Measurements from ENCODE around the gene DNAH1. TPM values are rescaled to one million over a fixed set of nuclear protein-coding genes. Genes with fewer than 3 reads are reported as not detected.
"Not testable (repeated sequence)": the region's sequence is repeated elsewhere in the genome, so short reads cannot be mapped to it uniquely, and the experiment has no call there.

Gene DNAH1
- total RNA-seq, 3 donors from 2014 or later, result 9.0 to 25.9 (median 10.9) TPM

DNA sequence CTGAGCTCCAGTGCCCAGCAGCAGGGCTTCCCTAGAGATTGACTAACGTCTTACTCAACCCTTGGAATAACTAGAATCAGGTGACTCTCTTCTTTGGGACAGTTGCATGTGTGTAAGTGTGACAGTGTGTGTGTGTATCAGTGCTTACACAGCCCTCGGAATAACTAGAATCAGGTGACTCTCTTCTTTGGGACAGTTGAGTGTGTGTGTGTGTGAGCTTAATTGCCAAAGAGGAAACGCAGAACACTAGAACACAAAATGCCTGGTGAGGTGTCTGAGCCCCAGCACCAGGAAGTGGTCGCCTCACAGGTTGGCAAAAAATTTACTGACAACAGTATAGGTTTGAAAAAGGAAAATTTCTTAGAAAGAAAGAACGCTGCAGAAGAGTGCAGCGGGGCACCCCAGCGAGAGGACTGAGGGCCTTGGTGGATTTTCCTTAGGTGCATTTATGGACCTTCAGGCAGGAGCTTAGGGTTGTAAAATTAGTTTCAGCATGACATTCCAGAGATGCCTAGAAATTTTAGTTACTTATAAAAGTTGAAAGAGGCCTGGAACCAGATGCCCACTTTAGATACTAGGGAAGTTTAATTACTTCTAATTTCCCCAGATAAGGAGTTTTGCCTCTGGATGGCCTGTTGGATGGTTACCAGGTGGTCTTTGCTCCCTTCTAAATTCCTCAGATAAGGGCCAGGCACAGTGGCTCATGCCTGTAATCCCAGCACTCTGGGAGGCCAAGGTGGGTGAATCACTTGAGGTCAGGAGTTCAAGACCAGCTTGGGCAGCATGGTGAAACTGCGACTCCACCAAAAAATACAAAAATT lies 33.9 kb upstream of the DNAH1 start:
- TF ChIP-seq, protein P1, sequence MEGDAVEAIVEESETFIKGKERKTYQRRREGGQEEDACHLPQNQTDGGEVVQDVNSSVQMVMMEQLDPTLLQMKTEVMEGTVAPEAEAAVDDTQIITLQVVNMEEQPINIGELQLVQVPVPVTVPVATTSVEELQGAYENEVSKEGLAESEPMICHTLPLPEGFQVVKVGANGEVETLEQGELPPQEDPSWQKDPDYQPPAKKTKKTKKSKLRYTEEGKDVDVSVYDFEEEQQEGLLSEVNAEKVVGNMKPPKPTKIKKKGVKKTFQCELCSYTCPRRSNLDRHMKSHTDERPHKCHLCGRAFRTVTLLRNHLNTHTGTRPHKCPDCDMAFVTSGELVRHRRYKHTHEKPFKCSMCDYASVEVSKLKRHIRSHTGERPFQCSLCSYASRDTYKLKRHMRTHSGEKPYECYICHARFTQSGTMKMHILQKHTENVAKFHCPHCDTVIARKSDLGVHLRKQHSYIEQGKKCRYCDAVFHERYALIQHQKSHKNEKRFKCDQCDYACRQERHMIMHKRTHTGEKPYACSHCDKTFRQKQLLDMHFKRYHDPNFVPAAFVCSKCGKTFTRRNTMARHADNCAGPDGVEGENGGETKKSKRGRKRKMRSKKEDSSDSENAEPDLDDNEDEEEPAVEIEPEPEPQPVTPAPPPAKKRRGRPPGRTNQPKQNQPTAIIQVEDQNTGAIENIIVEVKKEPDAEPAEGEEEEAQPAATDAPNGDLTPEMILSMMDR (IDR thresholded peaks at IDR 0.05), result no peak
- Histone ChIP-seq H3K9me3 (no peaks in the 10 kb centered on the region), H3K4me3 (no peak overlapping the region), H3K36me3 (ENCODE audit: low read depth) (no peaks in the 10 kb centered on the region), H3K4me1 (ENCODE audit: low read depth) (peaks cover 16% of the 10 kb centered on the region)
- ATAC-seq, result peak; percentile 5
- DNase-seq, result peak in 2 of 3 donors; percentile 22 to 35
- intact Hi-C loops (cut with DNase I, micrococcal nuclease), result no loop called here

DNA sequence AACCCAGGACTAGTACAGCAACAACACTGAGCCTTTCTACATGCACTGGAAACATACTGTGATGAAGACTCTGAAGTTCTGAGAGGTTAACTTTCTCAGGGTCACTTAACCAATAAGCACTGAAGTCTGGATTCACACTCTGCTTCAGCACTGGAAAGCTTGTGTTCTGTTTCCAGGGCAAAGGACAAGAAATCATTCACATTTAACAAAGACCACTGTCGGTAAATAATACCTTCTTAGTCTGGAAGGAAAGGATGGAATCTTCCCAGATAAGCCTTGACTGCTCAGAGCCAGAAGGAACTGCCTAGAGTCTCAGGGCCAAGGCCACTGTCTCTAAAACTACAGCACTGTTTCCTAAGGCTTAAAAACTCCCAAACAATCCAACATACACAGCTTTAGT lies 32.8 kb upstream of the DNAH1 start:
- H3K36me3 ChIP-seq (ENCODE audit: low read depth), result no peaks in the 10 kb centered on the region
- TF ChIP-seq, protein P1 (IDR thresholded peaks at IDR 0.05), result no peak
- no peak overlapping the region for H3K4me3 ChIP-seq
- peaks cover 16% of the 10 kb centered on the region for H3K4me1 ChIP-seq (ENCODE audit: low read depth)
- intact Hi-C loops (cut with DNase I, micrococcal nuclease), result no loop called here
- ATAC-seq (no peak), DNase-seq (no peak)
- no peaks in the 10 kb centered on the region for H3K9me3 ChIP-seq

DNA sequence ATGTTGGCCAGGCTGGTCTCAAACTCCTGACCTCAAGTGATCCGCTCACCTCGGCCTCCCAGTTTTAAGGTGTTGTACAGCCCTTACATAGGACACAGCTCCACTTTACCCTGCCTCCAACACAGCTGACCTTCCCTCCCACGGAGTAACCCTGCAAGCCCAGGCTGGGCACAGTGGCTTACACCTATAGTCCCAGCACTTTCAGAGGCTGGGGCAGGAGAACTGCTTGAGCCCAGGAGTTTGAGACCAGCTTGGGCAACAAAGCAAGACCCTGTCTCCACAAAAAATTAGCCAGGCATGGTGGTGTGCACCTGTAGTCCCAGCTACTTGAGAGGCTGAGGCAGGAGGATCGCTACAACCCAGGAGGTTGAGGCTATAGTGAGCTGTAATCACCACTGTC lies 32.1 kb upstream of the DNAH1 start:
- H3K9me3 ChIP-seq; ATAC-seq; H3K4me3 ChIP-seq; H3K36me3 ChIP-seq (ENCODE audit: low read depth); intact Hi-C loops (cut with DNase I, micrococcal nuclease): not testable (repeated sequence)
- peak in 1 of 3 donors; percentile 21 for DNase-seq
- peaks cover 24% of the 10 kb centered on the region for H3K4me1 ChIP-seq (ENCODE audit: low read depth)

DNA sequence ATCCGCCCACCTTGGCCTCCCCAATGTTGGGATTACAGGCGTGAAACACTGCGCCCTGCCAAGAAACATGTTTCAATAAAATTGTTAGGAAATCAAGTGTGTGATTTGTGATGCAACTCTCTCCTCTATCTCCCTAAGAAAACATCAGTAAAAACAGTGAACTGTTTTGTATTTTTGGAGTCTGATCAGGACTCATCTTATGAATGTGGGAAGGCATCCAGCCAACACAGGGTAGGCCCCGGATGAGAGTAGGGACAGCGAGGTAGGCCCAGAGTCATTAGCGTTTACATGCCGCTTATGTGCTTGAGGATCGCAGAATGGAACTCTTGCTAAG lies 29.4 kb upstream of the DNAH1 start:
- H3K4me1 ChIP-seq (ENCODE audit: low read depth), result peaks cover 47% of the 10 kb centered on the region
- no peaks in the 10 kb centered on the region for H3K9me3 ChIP-seq
- DNase-seq (peak in 2 of 3 donors; percentile 28 to 54), ATAC-seq (no peak)
- H3K36me3 ChIP-seq (ENCODE audit: low read depth), result no peaks in the 10 kb centered on the region
- TF ChIP-seq, protein P1 (IDR thresholded peaks at IDR 0.05), result no peak
- H3K4me3 ChIP-seq, result no peak overlapping the region
- intact Hi-C loops (cut with DNase I, micrococcal nuclease), result no loop called here

DNA sequence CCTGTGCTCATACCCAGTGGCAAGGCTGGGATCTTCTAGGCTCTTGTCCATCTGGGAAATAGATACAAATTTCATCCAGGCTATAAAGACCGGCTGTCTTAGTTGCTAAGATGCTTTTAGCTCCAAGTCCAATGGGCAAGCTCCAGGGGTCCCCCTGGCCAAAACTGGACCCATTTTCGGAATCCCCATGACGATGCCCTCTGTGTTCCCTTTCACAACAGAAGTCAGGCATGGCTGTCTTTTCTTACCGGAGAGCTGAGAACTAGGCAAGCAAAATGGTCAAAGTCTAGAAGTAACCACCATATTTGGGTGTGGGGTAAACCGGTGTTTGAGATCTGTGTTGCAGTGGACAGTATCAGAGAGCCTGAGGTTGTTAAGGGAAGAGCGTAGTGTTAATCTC lies 27.4 kb upstream of the DNAH1 start:
- DNase-seq (peak in 2 of 3 donors; percentile 10 to 22), ATAC-seq (no peak)
- peaks cover 48% of the 10 kb centered on the region for H3K4me1 ChIP-seq (ENCODE audit: low read depth)
- TF ChIP-seq, protein P1 (IDR thresholded peaks at IDR 0.05), result no peak
- H3K9me3 ChIP-seq, result no peaks in the 10 kb centered on the region
- H3K36me3 ChIP-seq (ENCODE audit: low read depth), result no peaks in the 10 kb centered on the region
- intact Hi-C loops (cut with DNase I, micrococcal nuclease), result no loop called here
- H3K4me3 ChIP-seq, result no peak overlapping the region

DNA sequence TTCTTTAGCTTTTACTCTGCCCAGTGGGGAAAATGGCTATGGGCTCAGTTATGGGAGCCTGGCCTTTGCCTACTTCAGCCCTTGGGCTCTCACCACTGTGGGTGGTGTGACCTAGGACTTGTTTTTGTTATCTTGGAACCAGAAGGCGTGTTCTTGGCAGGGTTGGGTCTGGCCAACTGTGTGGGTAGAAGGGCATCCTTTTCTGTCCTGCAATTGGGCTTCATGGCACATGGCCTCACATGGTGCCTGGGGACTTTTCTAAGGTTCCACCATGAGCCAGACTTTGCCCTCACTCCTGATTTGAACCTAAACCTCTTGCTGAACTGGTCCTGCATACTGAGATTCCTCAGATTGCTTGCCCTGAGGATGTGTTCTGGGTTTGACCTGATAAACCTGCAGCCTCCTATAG lies 26.8 kb upstream of the DNAH1 start:
- TF ChIP-seq, protein P1 (IDR thresholded peaks at IDR 0.05), result no peak
- peaks cover 48% of the 10 kb centered on the region for H3K4me1 ChIP-seq (ENCODE audit: low read depth)
- no peaks in the 10 kb centered on the region for H3K36me3 ChIP-seq (ENCODE audit: low read depth)
- ATAC-seq, result peak; percentile 16
- H3K4me3 ChIP-seq, result no peak overlapping the region
- H3K9me3 ChIP-seq, result no peaks in the 10 kb centered on the region
- DNase-seq, result peak; percentile 50 to 57 (median 55)
- intact Hi-C loops (cut with DNase I, micrococcal nuclease), result no loop called here
